Suprapubic skin (tissue), 4 donors: ENCODE results near the gene LMOD3. TPM values are rescaled to one million over a fixed set of nuclear protein-coding genes. Genes with fewer than 3 reads are reported as not detected.
A peak's percentile ranks its signal among the peaks of the same experiment; 100 is the strongest.

ENCODE experiments used
- DNase-seq, 2 donors: peaks; one replicate each; pipeline ENCODE4 v3.0.0-alpha.2; 2019; ENCODE audit warnings: low spot score in 2 of 2
- H3K27ac ChIP-seq: fragments of 200-600 bp; sonication (generic); one replicate; pipeline ENCODE4 v1.5.1; 2019
- H3K27me3 ChIP-seq: fragments of 200-600 bp; sonication (generic); one replicate; pipeline ENCODE4 v1.5.1; 2019
- H3K36me3 ChIP-seq: fragments of 200-600 bp; sonication (generic); one replicate; pipeline ENCODE4 v1.5.1; 2019
- H3K4me1 ChIP-seq: fragments of 200-600 bp; sonication (generic); one replicate; pipeline ENCODE4 v1.5.1; 2019
- H3K4me3 ChIP-seq: fragments of 200-600 bp; sonication (generic); one replicate; pipeline ENCODE4 v1.5.1; 2019; ENCODE audit warnings: mild to moderate bottlenecking
- H3K9me3 ChIP-seq: fragments of 200-600 bp; sonication (generic); one replicate; pipeline ENCODE4 v1.5.1; 2019
- EP300 ChIP-seq: sonication (generic); formaldehyde crosslinking; IDR thresholded peaks from one replicate; pipeline ENCODE4 v1.6.1; 2017; ENCODE audit warnings: antibody characterized with exemption
- POLR2A ChIP-seq, 2 donors: fragments of 450-650 bp; IDR thresholded peaks; one replicate each; pipeline ENCODE4 v1.6.1; 2017; ENCODE audit warnings: antibody characterized with exemption in 2 of 2, mild to moderate bottlenecking in 2 of 2, moderate library complexity in 2 of 2
- POLR2AphosphoS5 ChIP-seq, 3 donors: sonication (generic); formaldehyde crosslinking; IDR thresholded peaks; one replicate each; pipeline ENCODE4 v1.6.1; 2017; ENCODE audit warnings: antibody characterized with exemption in 3 of 3
- WGBS: methylation state at CpG from one replicate; pipeline ENCODE4 v1.1.5; 2018; 5-methylcytosine and 5-hydroxymethylcytosine counted together
- total RNA-seq, 4 donors: library from RNA; depleted of rRNA; stranded (reverse); fragments of >200 nt; gene quantifications; one replicate each; pipeline ENCODE4 v1.1.0, GENCODE V29; 2016
- TF ChIP-seq, protein P1 (sequence below), 2 donors: fragments of 200-600 bp in 1 of 2; fragments of 450-650 bp in 1 of 2; sonication (generic) in 1 of 2; IDR thresholded peaks; one replicate each; pipeline ENCODE4 v1.5.1; 2016 to 2019; ENCODE audit warnings: antibody characterized with exemption in 2 of 2, mild to moderate bottlenecking in 1 of 2, moderate library complexity in 1 of 2

The LMOD3 gene
- total RNA-seq, 4 donors from 2014 or later, result 0.40 TPM; not detected in 3

DNA sequence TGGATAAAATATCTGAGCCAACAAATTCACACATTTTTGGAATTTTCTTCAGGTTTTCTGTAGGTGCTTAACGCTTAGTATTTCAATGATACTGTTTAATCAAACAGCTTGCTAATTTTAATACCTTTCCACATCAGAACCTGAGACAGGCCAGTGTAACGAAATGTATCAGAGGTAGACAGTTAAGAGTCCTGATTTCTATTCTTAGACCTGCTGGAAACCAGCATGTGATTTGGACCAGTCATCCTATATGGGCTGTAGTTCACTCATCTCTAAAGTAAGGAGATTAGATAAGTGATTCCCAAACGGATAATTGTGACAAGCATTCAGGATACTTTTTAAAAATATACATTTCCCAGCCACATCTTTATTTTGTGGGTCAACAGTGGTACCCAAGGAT lies 19.3 kb downstream of the LMOD3 start:
- 92% methylated on average over 3 of the region's 3 CpGs for whole genome bisulfite sequencing
- Histone ChIP-seq H3K36me3 (peaks cover 33% of the 10 kb centered on the region), H3K4me1 (peaks cover 3% of the 10 kb centered on the region), H3K9me3 (no peaks in the 10 kb centered on the region), H3K4me3 (no peak overlapping the region), H3K27me3 (no peaks in the 10 kb centered on the region), H3K27ac (no peak overlapping the region)
- DNase-seq, result no peak
- TF ChIP-seq, protein P1, sequence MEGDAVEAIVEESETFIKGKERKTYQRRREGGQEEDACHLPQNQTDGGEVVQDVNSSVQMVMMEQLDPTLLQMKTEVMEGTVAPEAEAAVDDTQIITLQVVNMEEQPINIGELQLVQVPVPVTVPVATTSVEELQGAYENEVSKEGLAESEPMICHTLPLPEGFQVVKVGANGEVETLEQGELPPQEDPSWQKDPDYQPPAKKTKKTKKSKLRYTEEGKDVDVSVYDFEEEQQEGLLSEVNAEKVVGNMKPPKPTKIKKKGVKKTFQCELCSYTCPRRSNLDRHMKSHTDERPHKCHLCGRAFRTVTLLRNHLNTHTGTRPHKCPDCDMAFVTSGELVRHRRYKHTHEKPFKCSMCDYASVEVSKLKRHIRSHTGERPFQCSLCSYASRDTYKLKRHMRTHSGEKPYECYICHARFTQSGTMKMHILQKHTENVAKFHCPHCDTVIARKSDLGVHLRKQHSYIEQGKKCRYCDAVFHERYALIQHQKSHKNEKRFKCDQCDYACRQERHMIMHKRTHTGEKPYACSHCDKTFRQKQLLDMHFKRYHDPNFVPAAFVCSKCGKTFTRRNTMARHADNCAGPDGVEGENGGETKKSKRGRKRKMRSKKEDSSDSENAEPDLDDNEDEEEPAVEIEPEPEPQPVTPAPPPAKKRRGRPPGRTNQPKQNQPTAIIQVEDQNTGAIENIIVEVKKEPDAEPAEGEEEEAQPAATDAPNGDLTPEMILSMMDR (IDR thresholded peaks at IDR 0.05), result no peak
- TF ChIP-seq POLR2A (IDR thresholded peaks at IDR 0.05) (no peak), EP300 (no peak)

DNA sequence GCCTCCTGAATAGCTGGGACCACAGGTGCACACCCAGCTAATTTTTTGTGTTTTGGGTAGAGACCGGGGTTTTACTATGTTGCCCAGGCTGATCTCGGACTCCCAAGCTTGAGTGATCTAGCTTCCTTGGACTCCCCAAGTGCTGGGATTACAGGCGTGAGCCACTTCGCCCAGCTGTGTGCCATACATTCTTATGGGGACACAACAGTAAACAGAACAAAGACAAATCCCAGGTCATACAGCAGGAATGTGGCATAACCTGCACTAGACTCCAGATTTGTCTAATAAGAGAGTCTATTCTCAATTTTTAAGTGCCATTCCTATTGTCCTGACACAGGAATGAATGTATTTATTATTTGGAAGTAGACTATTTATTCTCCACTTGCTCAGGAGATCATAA lies 20.0 kb downstream of the LMOD3 start:
- Histone ChIP-seq H3K36me3 (peaks cover 33% of the 10 kb centered on the region), H3K9me3 (no peaks in the 10 kb centered on the region), H3K4me3 (no peak overlapping the region), H3K27me3 (no peaks in the 10 kb centered on the region), H3K4me1 (peaks cover 3% of the 10 kb centered on the region), H3K27ac (no peak overlapping the region)
- TF ChIP-seq POLR2A (IDR thresholded peaks at IDR 0.05) (no peak), EP300 (no peak), POLR2AphosphoS5 (IDR thresholded peaks at IDR 0.05) (no peak)
- TF ChIP-seq, protein P1 (IDR thresholded peaks at IDR 0.05), result no peak
- no peak for DNase-seq
- WGBS, result 98% methylated on average over 4 of the region's 4 CpGs

DNA sequence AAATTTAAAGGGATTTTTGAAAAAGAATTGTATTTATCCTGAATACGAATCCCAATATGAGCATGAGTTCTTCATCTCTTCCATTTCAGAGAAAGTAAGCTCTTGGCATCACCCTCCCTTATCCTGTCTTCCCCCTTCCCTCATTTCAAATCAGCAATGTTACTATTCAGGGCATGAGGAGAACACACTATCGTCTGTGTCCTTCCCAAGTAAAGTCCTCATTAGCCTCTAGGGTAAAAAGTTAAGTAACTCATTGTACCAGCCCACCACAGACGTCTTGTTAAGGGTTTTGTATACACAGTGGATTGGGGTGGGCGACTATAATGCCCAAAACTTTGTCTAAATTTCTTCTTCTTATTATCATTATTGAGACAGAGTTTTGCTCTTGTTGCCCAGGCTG lies 22.8 kb downstream of the LMOD3 start:
- no peak overlapping the region for H3K27ac ChIP-seq
- TF ChIP-seq EP300, result no peak
- TF ChIP-seq, protein P1 (IDR thresholded peaks at IDR 0.05), result no peak
- no peak for TF ChIP-seq POLR2A (IDR thresholded peaks at IDR 0.05)
- TF ChIP-seq POLR2AphosphoS5 (IDR thresholded peaks at IDR 0.05), result no peak

DNA sequence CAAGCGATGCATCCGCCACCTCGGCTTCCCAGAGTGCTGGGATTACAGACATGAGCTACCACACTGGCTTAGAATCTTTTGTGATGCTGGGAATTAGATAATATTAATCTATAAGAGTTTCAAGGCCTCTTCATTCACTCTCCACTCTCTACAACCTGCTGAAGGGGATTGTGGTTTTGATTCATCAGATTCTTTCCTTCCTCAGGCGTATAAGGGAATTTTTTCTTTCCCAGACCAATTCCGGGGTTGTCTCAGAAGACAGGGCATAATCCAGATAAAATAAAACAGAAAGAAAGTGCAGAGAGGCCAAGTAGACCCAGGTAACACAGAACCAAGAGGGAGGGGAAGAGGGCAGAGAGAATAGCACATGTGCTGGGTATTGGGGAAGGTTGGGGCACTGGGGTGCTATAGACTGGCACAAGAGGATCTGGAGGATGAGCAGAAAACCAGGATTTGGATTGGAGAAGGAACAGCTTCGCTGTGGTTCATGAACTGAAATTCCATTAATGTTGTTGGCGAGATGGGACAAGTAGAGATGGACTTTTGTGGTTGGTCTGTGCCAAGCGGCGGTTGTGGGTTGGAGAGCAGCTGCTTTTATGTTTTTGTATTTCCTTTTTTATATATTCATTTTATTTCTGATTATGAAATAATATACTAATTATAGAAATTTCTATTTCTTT lies 24.8 kb downstream of the LMOD3 start:
- Histone ChIP-seq H3K4me1 (peaks cover 49% of the 10 kb centered on the region), H3K4me3 (no peak overlapping the region), H3K36me3 (peaks cover 10% of the 10 kb centered on the region), H3K9me3 (no peaks in the 10 kb centered on the region), H3K27me3 (no peaks in the 10 kb centered on the region), H3K27ac (no peak overlapping the region)
- WGBS, result 83% methylated on average over 9 of the region's 9 CpGs
- no peak for DNase-seq
- TF ChIP-seq EP300 (no peak), POLR2A (IDR thresholded peaks at IDR 0.05) (no peak), POLR2AphosphoS5 (IDR thresholded peaks at IDR 0.05) (no peak)
- TF ChIP-seq, protein P1 (IDR thresholded peaks at IDR 0.05), result no peak

More for the DNA sequence above, 22.8 kb downstream of the LMOD3 start:
- H3K4me3 ChIP-seq, result no peak overlapping the region
- peaks cover 29% of the 10 kb centered on the region for H3K4me1 ChIP-seq
- no peak for DNase-seq
- no peaks in the 10 kb centered on the region for H3K9me3 ChIP-seq
- no peaks in the 10 kb centered on the region for H3K27me3 ChIP-seq
- peaks cover 30% of the 10 kb centered on the region for H3K36me3 ChIP-seq
- WGBS, result 77% methylated on average over 4 of the region's 4 CpGs

DNA sequence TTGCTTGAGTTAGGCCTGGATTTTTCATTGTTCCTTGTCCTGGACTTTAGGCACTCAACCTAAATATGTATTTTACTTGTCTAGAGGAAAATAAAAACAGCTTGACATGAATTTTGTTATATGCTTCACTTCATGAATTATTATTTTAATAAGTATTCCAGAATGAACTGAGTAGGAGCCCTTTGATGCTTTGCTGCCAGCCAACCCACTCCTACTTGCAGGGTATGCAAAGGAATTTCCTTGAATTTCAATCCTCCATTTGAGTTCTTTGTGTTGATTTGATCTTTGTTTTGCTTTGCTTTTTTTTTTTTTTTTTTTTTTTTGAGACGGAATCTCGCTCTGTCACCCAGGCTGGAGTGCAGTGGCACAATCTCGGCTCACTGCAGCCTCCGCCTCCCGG lies 26.1 kb downstream of the LMOD3 start:
- Histone ChIP-seq H3K27me3 (no peaks in the 10 kb centered on the region), H3K4me3 (no peak overlapping the region), H3K9me3 (no peaks in the 10 kb centered on the region), H3K27ac (peak overlapping the region; percentile 77), H3K36me3 (no peaks in the 10 kb centered on the region), H3K4me1 (peaks cover 62% of the 10 kb centered on the region)
- TF ChIP-seq POLR2A (IDR thresholded peaks at IDR 0.05) (no peak), EP300 (no peak), POLR2AphosphoS5 (IDR thresholded peaks at IDR 0.05) (no peak)
- TF ChIP-seq, protein P1 (IDR thresholded peaks at IDR 0.05), result no peak
- DNase-seq, result no peak
- 77% methylated on average over 5 of the region's 5 CpGs for whole genome bisulfite sequencing
